ENCODE data around the gene VASH2. TPM values are rescaled to one million over a fixed set of nuclear protein-coding genes. Genes with fewer than 3 reads are reported as not detected.
"Not testable (repeated sequence)": the region's sequence is repeated elsewhere in the genome, so short reads cannot be mapped to it uniquely, and the experiment has no call there.

VASH2 gene
- total RNA-seq, 6 experiments from 2014 or later: 0.10 TPM; not detected in 5

- Mint-ChIP-seq H3K36me3 (ENCODE audit: low read depth) (no peaks in the 10 kb centered on the region), H3K4me3 (no peak overlapping the region), H3K27me3 (ENCODE audit: insufficient read depth) (peaks cover 5% of the 10 kb centered on the region), H3K27ac (no peak overlapping the region), H3K9me3 (peaks cover 9% of the 10 kb centered on the region), H3K4me1 (ENCODE audit: low read depth) (no peaks in the 10 kb centered on the region)
- no peak for TF ChIP-seq CTCF (IDR thresholded peaks at IDR 0.05)
- no peak for DNase-seq
Measured at GRCh38 chr1:212909652-212910063, 40.7 kb upstream of the VASH2 start.

GRCh38 chr1:212910213-212910612 lies 40.1 kb upstream of the VASH2 start:
- not testable (repeated sequence) for H3K9me3 Mint-ChIP-seq; H3K4me3 Mint-ChIP-seq; H3K36me3 Mint-ChIP-seq (ENCODE audit: low read depth); H3K4me1 Mint-ChIP-seq (ENCODE audit: low read depth); DNase-seq; H3K27ac Mint-ChIP-seq; H3K27me3 Mint-ChIP-seq (ENCODE audit: insufficient read depth)

GRCh38 chr1:212913638-212914037 lies 36.7 kb upstream of the VASH2 start:
- peaks cover 17% of the 10 kb centered on the region for H3K27me3 Mint-ChIP-seq (ENCODE audit: insufficient read depth)
- H3K4me1 Mint-ChIP-seq (ENCODE audit: low read depth); H3K27ac Mint-ChIP-seq; H3K9me3 Mint-ChIP-seq; H3K4me3 Mint-ChIP-seq; H3K36me3 Mint-ChIP-seq (ENCODE audit: low read depth); DNase-seq: not testable (repeated sequence)

- DNase-seq; H3K27ac Mint-ChIP-seq; H3K36me3 Mint-ChIP-seq (ENCODE audit: low read depth); H3K4me3 Mint-ChIP-seq; H3K4me1 Mint-ChIP-seq (ENCODE audit: low read depth); H3K9me3 Mint-ChIP-seq: not testable (repeated sequence)
- H3K27me3 Mint-ChIP-seq (ENCODE audit: insufficient read depth): peaks cover 20% of the 10 kb centered on the region
Measured at GRCh38 chr1:212914110-212914509, 36.2 kb upstream of the VASH2 start.

GRCh38 chr1:212914789-212915188 lies 35.6 kb upstream of the VASH2 start:
- TF ChIP-seq CTCF (IDR thresholded peaks at IDR 0.05): no peak
- Mint-ChIP-seq H3K27me3 (ENCODE audit: insufficient read depth) (peaks cover 23% of the 10 kb centered on the region), H3K4me3 (no peak overlapping the region), H3K27ac (no peak overlapping the region), H3K9me3 (no peaks in the 10 kb centered on the region), H3K36me3 (ENCODE audit: low read depth) (no peaks in the 10 kb centered on the region), H3K4me1 (ENCODE audit: low read depth) (0 out of 2 replicates have a peak, but pooled peaks cover 5% of the 10 kb centered on the region)
- no peak for DNase-seq

GRCh38 chr1:212915245-212916091 lies 34.9 kb upstream of the VASH2 start:
- TF ChIP-seq CTCF (IDR thresholded peaks at IDR 0.05): peak; percentile 55
- DNase-seq: no peak
- no peak overlapping the region for H3K27ac Mint-ChIP-seq
- H3K36me3 Mint-ChIP-seq (ENCODE audit: low read depth): no peaks in the 10 kb centered on the region
- no peak overlapping the region for H3K4me3 Mint-ChIP-seq
- peaks cover 25% of the 10 kb centered on the region for H3K27me3 Mint-ChIP-seq (ENCODE audit: insufficient read depth)
- 0 out of 2 replicates have a peak, but pooled peaks cover 5% of the 10 kb centered on the region for H3K4me1 Mint-ChIP-seq (ENCODE audit: low read depth)
- no peaks in the 10 kb centered on the region for H3K9me3 Mint-ChIP-seq

GRCh38 chr1:212916481-212917133 lies 33.7 kb upstream of the VASH2 start:
- H3K27ac Mint-ChIP-seq: no peak overlapping the region
- H3K27me3 Mint-ChIP-seq (ENCODE audit: insufficient read depth): peaks cover 36% of the 10 kb centered on the region
- 0 out of 2 replicates have a peak, but pooled peaks cover 5% of the 10 kb centered on the region for H3K4me1 Mint-ChIP-seq (ENCODE audit: low read depth)
- DNase-seq: no peak
- H3K9me3 Mint-ChIP-seq: no peaks in the 10 kb centered on the region
- no peak for TF ChIP-seq CTCF (IDR thresholded peaks at IDR 0.05)
- no peaks in the 10 kb centered on the region for H3K36me3 Mint-ChIP-seq (ENCODE audit: low read depth)
- no peak overlapping the region; the same call in 1 of the 2 replicates for H3K4me3 Mint-ChIP-seq
